HEK293 (cell line): ENCODE results near the gene ARHGAP45.
A peak's percentile ranks its signal among the peaks of the same experiment; 100 is the strongest.

Source experiments
- CTCF ChIA-PET: fragments of 350-600 bp; formaldehyde crosslinking; extraction: SDS; loops from one replicate; lab custom pipeline; 2021; ENCODE audit warnings: antibody characterized with exemption; lab: Yijun Ruan, JAX
- POLR2A ChIA-PET: fragments of 300-600 bp; formaldehyde crosslinking; extraction: SDS; loops from one replicate; lab custom pipeline; 2020; ENCODE audit warnings: antibody characterized with exemption, inconsistent platforms; lab: Yijun Ruan, JAX
- H3K27ac ChIP-seq: fragments of 200-500 bp; sonication (Bioruptor generic); 2 replicates; pipeline ENCODE4 v1.5.1; 2014; ENCODE audit warnings: low read depth, low read length, control low read depth, inconsistent platforms; ENCODE audit errors: extremely low read depth
- H3K36me3 ChIP-seq, 2 experiments: fragments of 200-500 bp in 1 of 2; sonication (Bioruptor generic) in 1 of 2; 1 replicate in 1 of 2; 2 replicates in 1 of 2; pipeline ENCODE4 v1.5.1; 2014 to 2017; ENCODE audit warnings: inconsistent platforms in 2 of 2, low read length in 2 of 2; ENCODE audit not compliant: control insufficient read depth in 2 of 2, insufficient read depth in 1 of 2
- H3K4me1 ChIP-seq: fragments of 200-500 bp; sonication (Bioruptor generic); 2 replicates; pipeline ENCODE4 v1.5.1; 2014; ENCODE audit warnings: mild to moderate bottlenecking, low read length, inconsistent platforms; ENCODE audit not compliant: control insufficient read depth, insufficient read depth
- H3K4me3 ChIP-seq: 2 replicates; pipeline ENCODE4 v1.5.1; 2011; ENCODE audit warnings: low read depth, mild to moderate bottlenecking, control low read depth, low read length, moderate library complexity
- H3K9me3 ChIP-seq: fragments of 200-500 bp; sonication (Bioruptor generic); 2 replicates; pipeline ENCODE4 v1.5.1; 2014; ENCODE audit warnings: low read depth, low read length, inconsistent platforms; ENCODE audit not compliant: control insufficient read depth, insufficient read depth
- GLIS2 ChIP-seq: fragments of 450-650 bp; formaldehyde crosslinking; IDR thresholded peaks from 2 replicates; pipeline ENCODE4 v1.5.1; 2016; ENCODE audit warnings: missing biosample characterization, missing genetic modification characterization
- KLF10 ChIP-seq: fragments of 450-650 bp; IDR thresholded peaks from 2 replicates; pipeline ENCODE4 v1.5.1; 2018; ENCODE audit warnings: missing biosample characterization, mild to moderate bottlenecking, missing genetic modification characterization
- WT1 ChIP-seq: fragments of 450-650 bp; formaldehyde crosslinking; IDR thresholded peaks from 2 replicates; pipeline ENCODE4 v1.5.1; 2016; ENCODE audit warnings: missing biosample characterization, missing genetic modification characterization
- ZNF16 ChIP-seq: fragments of 450-650 bp; formaldehyde crosslinking; IDR thresholded peaks from 2 replicates; pipeline ENCODE4 v1.5.1; 2016; ENCODE audit warnings: low read depth, missing biosample characterization, missing genetic modification characterization
- ZNF211 ChIP-seq: fragments of 450-650 bp; formaldehyde crosslinking; IDR thresholded peaks from 2 replicates; pipeline ENCODE4 v1.5.1; 2016; ENCODE audit warnings: low read depth, missing biosample characterization, missing genetic modification characterization
- ZNF311 ChIP-seq: fragments of 450-650 bp; formaldehyde crosslinking; IDR thresholded peaks from 2 replicates; pipeline ENCODE4 v1.5.1; 2017; ENCODE audit warnings: missing biosample characterization, missing genetic modification characterization, borderline replicate concordance
- ZNF555 ChIP-seq: fragments of 450-650 bp; formaldehyde crosslinking; conservative IDR thresholded peaks from 2 replicates; pipeline ENCODE4 v1.5.1; 2017; ENCODE audit warnings: missing biosample characterization, mild to moderate bottlenecking, missing genetic modification characterization, inconsistent platforms
- TF ChIP-seq, protein P1 (sequence below): fragments of 450-650 bp; formaldehyde crosslinking; IDR thresholded peaks from 2 replicates; pipeline ENCODE4 v1.5.1; 2017; ENCODE audit warnings: missing biosample characterization, missing genetic modification characterization
- TF ChIP-seq, protein P2 (sequence below): fragments of 450-650 bp; formaldehyde crosslinking; IDR thresholded peaks from 2 replicates; pipeline ENCODE4 v1.5.1; 2016; ENCODE audit warnings: missing biosample characterization, missing genetic modification characterization
- TF ChIP-seq, protein P3 (sequence below): IDR thresholded peaks from 2 replicates; pipeline ENCODE4 v1.6.1; 2011; ENCODE audit warnings: mild to moderate bottlenecking, low read depth, low read length, borderline replicate concordance
- TF ChIP-seq, protein P4 (sequence below): fragments of 450-650 bp; IDR thresholded peaks from 2 replicates; pipeline ENCODE4 v1.5.1; 2018; ENCODE audit warnings: missing biosample characterization, mild to moderate bottlenecking, missing genetic modification characterization
- TF ChIP-seq, protein P5 (sequence below): fragments of 450-650 bp; formaldehyde crosslinking; IDR thresholded peaks from 2 replicates; pipeline ENCODE4 v1.5.1; 2017; ENCODE audit warnings: missing biosample characterization, missing genetic modification characterization
- TF ChIP-seq, protein P6 (sequence below): fragments of 450-650 bp; formaldehyde crosslinking; IDR thresholded peaks from 2 replicates; pipeline ENCODE4 v1.5.1; 2016; ENCODE audit warnings: missing biosample characterization, missing genetic modification characterization

ARHGAP45 gene

DNA sequence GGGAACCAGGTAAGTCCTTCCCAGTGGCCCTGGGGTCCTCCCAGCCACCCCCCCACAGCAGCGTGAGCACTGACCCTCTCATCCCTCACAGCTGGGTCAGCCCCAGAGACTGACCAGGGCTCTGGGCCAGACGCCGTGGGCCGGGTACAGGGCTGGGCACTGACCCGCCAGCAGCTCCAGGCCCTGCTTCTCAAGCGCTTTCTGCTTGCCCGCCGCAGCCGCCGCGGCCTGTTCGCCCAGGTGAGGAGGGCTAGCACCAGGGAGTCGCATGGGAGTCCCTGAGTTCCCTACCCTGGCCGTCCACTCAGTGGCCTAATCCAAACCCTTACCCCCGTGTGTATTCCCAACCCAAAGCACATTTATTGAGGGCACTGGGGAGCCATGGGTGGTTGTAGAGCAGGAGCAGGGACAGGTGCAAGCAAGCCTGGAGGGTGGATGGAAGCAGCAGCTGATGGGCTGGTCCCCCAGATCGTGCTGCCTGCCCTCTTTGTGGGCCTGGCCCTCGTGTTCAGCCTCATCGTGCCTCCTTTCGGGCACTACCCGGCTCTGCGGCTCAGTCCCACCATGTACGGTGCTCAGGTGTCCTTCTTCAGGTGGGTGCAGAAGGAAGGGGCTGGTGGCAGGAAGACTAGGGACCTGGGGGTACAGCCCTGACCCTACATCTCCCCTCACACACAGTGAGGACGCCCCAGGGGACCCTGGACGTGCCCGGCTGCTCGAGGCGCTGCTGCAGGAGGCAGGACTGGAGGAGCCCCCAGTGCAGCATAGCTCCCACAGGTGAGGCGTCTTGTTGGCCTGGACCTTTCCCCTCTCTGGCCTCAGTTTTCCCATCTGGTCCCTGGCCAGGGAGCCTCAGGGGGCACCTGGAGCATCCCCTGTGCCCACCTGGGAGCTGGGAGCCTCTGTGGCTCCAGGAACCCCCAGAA lies 12.6 kb upstream of the ARHGAP45 start:
- Histone ChIP-seq H3K4me1 (no peaks in the 10 kb centered on the region), H3K9me3 (no peaks in the 10 kb centered on the region), H3K27ac (no peak overlapping the region), H3K36me3 (peaks cover 0 to 41% of the 10 kb centered on the region in 2 experiments; a peak in 1 of 3 replicates)
- CTCF ChIA-PET: interaction anchor here (1.0 kb wide), 2 partner anchors 14 to 186 kb away, joined by 3 to 4 read pairs; partner anchors contain the start of gene ABCA7
- TF ChIP-seq, protein P1, sequence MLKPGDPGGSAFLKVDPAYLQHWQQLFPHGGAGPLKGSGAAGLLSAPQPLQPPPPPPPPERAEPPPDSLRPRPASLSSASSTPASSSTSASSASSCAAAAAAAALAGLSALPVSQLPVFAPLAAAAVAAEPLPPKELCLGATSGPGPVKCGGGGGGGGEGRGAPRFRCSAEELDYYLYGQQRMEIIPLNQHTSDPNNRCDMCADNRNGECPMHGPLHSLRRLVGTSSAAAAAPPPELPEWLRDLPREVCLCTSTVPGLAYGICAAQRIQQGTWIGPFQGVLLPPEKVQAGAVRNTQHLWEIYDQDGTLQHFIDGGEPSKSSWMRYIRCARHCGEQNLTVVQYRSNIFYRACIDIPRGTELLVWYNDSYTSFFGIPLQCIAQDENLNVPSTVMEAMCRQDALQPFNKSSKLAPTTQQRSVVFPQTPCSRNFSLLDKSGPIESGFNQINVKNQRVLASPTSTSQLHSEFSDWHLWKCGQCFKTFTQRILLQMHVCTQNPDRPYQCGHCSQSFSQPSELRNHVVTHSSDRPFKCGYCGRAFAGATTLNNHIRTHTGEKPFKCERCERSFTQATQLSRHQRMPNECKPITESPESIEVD (tag by site-specific recombination): no peak
- TF ChIP-seq, protein P2, sequence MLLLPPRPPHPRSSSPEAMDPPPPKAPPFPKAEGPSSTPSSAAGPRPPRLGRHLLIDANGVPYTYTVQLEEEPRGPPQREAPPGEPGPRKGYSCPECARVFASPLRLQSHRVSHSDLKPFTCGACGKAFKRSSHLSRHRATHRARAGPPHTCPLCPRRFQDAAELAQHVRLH (tag by site-specific recombination): 0 out of 2 replicates have a peak, but pooled peaks have one; percentile 44
- TF ChIP-seq ZNF16 (peak; percentile 96), ZNF311 (no peak)
- TF ChIP-seq, protein P3, sequence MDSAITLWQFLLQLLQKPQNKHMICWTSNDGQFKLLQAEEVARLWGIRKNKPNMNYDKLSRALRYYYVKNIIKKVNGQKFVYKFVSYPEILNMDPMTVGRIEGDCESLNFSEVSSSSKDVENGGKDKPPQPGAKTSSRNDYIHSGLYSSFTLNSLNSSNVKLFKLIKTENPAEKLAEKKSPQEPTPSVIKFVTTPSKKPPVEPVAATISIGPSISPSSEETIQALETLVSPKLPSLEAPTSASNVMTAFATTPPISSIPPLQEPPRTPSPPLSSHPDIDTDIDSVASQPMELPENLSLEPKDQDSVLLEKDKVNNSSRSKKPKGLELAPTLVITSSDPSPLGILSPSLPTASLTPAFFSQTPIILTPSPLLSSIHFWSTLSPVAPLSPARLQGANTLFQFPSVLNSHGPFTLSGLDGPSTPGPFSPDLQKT: no peak
- TF ChIP-seq, all 188 proteins: peak for 2
- H3K4me3 ChIP-seq: no peak overlapping the region
- POLR2A ChIA-PET: interaction anchor here (0.7 kb wide), 1 partner anchor 15 kb away, joined by 3 read pairs; the partner anchor contains the start of gene ABCA7

DNA sequence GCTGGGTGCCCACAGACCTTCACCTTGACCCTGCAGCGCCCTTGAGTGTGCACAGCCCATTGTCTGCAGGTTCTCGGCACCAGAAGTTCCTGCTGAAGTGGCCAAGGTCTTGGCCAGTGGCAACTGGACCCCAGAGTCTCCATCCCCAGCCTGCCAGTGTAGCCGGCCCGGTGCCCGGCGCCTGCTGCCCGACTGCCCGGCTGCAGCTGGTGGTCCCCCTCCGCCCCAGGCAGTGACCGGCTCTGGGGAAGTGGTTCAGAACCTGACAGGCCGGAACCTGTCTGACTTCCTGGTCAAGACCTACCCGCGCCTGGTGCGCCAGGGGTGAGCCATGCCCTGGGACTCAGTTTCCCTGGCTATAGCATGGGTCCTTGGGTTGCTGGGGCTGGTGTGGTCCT lies 11.9 kb upstream of the ARHGAP45 start:
- no peak overlapping the region for H3K4me3 ChIP-seq
- CTCF ChIA-PET: no interaction called here
- no peaks in the 10 kb centered on the region for H3K9me3 ChIP-seq
- H3K36me3 ChIP-seq: peaks cover 0 to 41% of the 10 kb centered on the region in 2 experiments; a peak in 2 of 3 replicates
- no peak overlapping the region for H3K27ac ChIP-seq
- TF ChIP-seq, protein P4, sequence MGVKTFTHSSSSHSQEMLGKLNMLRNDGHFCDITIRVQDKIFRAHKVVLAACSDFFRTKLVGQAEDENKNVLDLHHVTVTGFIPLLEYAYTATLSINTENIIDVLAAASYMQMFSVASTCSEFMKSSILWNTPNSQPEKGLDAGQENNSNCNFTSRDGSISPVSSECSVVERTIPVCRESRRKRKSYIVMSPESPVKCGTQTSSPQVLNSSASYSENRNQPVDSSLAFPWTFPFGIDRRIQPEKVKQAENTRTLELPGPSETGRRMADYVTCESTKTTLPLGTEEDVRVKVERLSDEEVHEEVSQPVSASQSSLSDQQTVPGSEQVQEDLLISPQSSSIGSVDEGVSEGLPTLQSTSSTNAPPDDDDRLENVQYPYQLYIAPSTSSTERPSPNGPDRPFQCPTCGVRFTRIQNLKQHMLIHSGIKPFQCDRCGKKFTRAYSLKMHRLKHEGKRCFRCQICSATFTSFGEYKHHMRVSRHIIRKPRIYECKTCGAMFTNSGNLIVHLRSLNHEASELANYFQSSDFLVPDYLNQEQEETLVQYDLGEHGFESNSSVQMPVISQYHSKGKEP (tag by site-specific recombination): no peak
- TF ChIP-seq ZNF211 (no peak), WT1 (tag by site-specific recombination) (no peak), GLIS2 (no peak), KLF10 (tag by site-specific recombination) (no peak), ZNF555 (tag by site-specific recombination) (no peak)
- TF ChIP-seq, protein P5, sequence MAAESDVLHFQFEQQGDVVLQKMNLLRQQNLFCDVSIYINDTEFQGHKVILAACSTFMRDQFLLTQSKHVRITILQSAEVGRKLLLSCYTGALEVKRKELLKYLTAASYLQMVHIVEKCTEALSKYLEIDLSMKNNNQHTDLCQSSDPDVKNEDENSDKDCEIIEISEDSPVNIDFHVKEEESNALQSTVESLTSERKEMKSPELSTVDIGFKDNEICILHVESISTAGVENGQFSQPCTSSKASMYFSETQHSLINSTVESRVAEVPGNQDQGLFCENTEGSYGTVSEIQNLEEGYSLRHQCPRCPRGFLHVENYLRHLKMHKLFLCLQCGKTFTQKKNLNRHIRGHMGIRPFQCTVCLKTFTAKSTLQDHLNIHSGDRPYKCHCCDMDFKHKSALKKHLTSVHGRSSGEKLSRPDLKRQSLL (tag by site-specific recombination): no peak
- TF ChIP-seq, protein P6, sequence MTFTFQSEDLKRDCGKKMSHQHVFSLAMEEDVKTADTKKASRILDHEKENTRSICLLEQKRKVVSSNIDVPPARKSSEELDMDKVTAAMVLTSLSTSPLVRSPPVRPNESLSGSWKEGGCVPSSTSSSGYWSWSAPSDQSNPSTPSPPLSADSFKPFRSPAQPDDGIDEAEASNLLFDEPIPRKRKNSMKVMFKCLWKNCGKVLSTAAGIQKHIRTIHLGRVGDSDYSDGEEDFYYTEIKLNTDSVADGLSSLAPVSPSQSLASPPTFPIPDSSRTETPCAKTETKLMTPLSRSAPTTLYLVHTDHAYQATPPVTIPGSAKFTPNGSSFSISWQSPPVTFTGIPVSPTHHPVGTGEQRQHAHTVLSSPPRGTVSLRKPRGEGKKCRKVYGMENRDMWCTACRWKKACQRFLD (tag by site-specific recombination): no peak
- TF ChIP-seq, all 188 proteins: peak for 0
- POLR2A ChIA-PET: interaction anchor here (0.6 to 0.7 kb wide), 3 partner anchors 9 to 30 kb away, joined by 3 to 7 read pairs (median 3); partner anchors contain the start of gene ABCA7
- H3K4me1 ChIP-seq: no peaks in the 10 kb centered on the region
